ENCODE data around the gene CA4. TPM values are rescaled to one million over a fixed set of nuclear protein-coding genes. Genes with fewer than 3 reads are reported as not detected.

The CA4 gene
- total RNA-seq, 1 donor from 2014 or later, result 5.2 TPM

GRCh38 chr17:60155427-60155814 is 5.6 kb downstream of the CA4 start:
- no peak for DNase-seq

- no peak for DNase-seq
Measured at GRCh38 chr17:60155815-60156214, 6.0 kb downstream of the CA4 start.

- no peak for DNase-seq
Measured at GRCh38 chr17:60156746-60157145, 7.0 kb downstream of the CA4 start.

GRCh38 chr17:60157487-60158040 is 7.8 kb downstream of the CA4 start:
- no peak for DNase-seq

GRCh38 chr17:60158751-60159478 is 9.1 kb downstream of the CA4 start:
- no peak for DNase-seq

GRCh38 chr17:60159479-60159866 is 9.7 kb downstream of the CA4 start:
- DNase-seq, result no peak

GRCh38 chr17:60160829-60161501 is 11.2 kb downstream of the CA4 start:
- DNase-seq, result no peak

GRCh38 chr17:60161598-60162330 is 12.0 kb downstream of the CA4 start:
- DNase-seq, result no peak

- no peak for DNase-seq
Measured at GRCh38 chr17:60163108-60163784, 13.5 kb downstream of the CA4 start.

- DNase-seq, result no peak
Measured at GRCh38 chr17:60164164-60164563, 14.4 kb downstream of the CA4 start.

- DNase-seq, result no peak
Measured at GRCh38 chr17:60164697-60165096, 14.9 kb downstream of the CA4 start.

GRCh38 chr17:60165223-60165622 is 15.4 kb downstream of the CA4 start:
- no peak for DNase-seq

GRCh38 chr17:60165971-60166370 is 16.2 kb downstream of the CA4 start:
- no peak for DNase-seq

GRCh38 chr17:60167065-60167741 is 17.4 kb downstream of the CA4 start:
- no peak for DNase-seq

- no peak for DNase-seq
Measured at GRCh38 chr17:60168654-60169053, 18.9 kb downstream of the CA4 start.

- DNase-seq, result no peak
Measured at GRCh38 chr17:60169921-60170817, 20.4 kb downstream of the CA4 start.

GRCh38 chr17:60170835-60171752 is 21.3 kb downstream of the CA4 start:
- DNase-seq, result no peak

GRCh38 chr17:60171753-60172079 is 21.9 kb downstream of the CA4 start:
- no peak for DNase-seq

- no peak for DNase-seq
Measured at GRCh38 chr17:60173304-60173819, 23.6 kb downstream of the CA4 start.

GRCh38 chr17:60174035-60174434 is 24.3 kb downstream of the CA4 start:
- DNase-seq, result no peak

Data from tongue (tissue), 2 donors.